Endothelial cell of umbilical vein (primary cell): ENCODE data around the gene ABTB2. TPM values are rescaled to one million over a fixed set of nuclear protein-coding genes. Genes with fewer than 3 reads are reported as not detected.

Experiments used
- Bru-seq: library from RNA; stranded (reverse); fragments of 400-500 nt; gene quantifications from one replicate; lab custom pipeline; 2021; lab: Mats Ljungman, UMichigan
- BruChase-seq, 2 experiments: library from RNA; stranded (reverse); fragments of 400-500 nt; gene quantifications; one replicate each; lab custom pipeline; 2021; lab: Mats Ljungman, UMichigan
- BruUV-seq: library from RNA; stranded (reverse); fragments of 400-500 nt; replicated peaks from 2 replicates; lab custom pipeline; 2021; lab: Mats Ljungman, UMichigan
- CTCF ChIA-PET: fragments of 300-600, 350-600 bp; sonication (Branson Sonifier 250); formaldehyde crosslinking; loops from one replicate; lab custom pipeline; 2021; ENCODE audit warnings: antibody characterized with exemption, inconsistent platforms; lab: Charles Lee
- POLR2A ChIA-PET: fragments of 300-600, 350-600 bp; sonication (Branson Sonifier 250); formaldehyde crosslinking; loops from one replicate; lab custom pipeline; 2021; ENCODE audit warnings: antibody characterized with exemption, inconsistent platforms; lab: Charles Lee
- DNase-seq: peaks from one replicate; pipeline ENCODE4 v3.0.0-alpha.2; 2011; ENCODE audit warnings: low read depth, low spot score
- FAIRE-seq: peaks from 2 replicates; lab custom pipeline; 2011; peaks lifted over from hg19 to GRCh38; lab: Jason Lieb, UNC
- H2AFZ ChIP-seq: 2 replicates; pipeline ENCODE4 v1.6.0; 2012; ENCODE audit warnings: low read depth, low read length, control low read depth, inconsistent platforms
- H3K27ac ChIP-seq: 2 replicates; pipeline ENCODE4 v1.5.1; 2011; ENCODE audit warnings: low read depth, mild to moderate bottlenecking, control low read depth, low read length, moderate library complexity; ENCODE audit not compliant: insufficient read depth
- H3K27me3 ChIP-seq, 2 experiments: 2 replicates each; pipeline versions ENCODE4 v1.6.0 to v1.6.1; 2011; ENCODE audit warnings: low read length in 2 of 2, mixed read lengths in 1 of 2; ENCODE audit not compliant: control insufficient read depth in 2 of 2, insufficient read depth in 2 of 2
- H3K36me3 ChIP-seq, 2 experiments: 2 replicates in 1 of 2; 3 replicates in 1 of 2; pipeline ENCODE4 v1.5.1; 2011; ENCODE audit warnings: low read length in 2 of 2, mild to moderate bottlenecking in 1 of 2, moderate library complexity in 1 of 2; ENCODE audit not compliant: control insufficient read depth in 2 of 2, insufficient read depth in 2 of 2; ENCODE audit errors: extremely low read depth in 1 of 2
- H3K4me1 ChIP-seq: 3 replicates; pipeline ENCODE4 v1.5.1; 2011; ENCODE audit warnings: mild to moderate bottlenecking, low read length; ENCODE audit not compliant: control insufficient read depth, insufficient read depth; ENCODE audit errors: extremely low read depth
- H3K4me2 ChIP-seq: 2 replicates; pipeline ENCODE4 v1.6.1; 2011; ENCODE audit warnings: low read length, control low read depth, mixed read lengths; ENCODE audit not compliant: insufficient read depth
- H3K4me3 ChIP-seq, 3 experiments: fragments of 200-600 bp in 1 of 3; sonication (generic), shearing (Covaris generic) in 1 of 3; replicated peaks in 1 of 3; 2 replicates each; pipeline ENCODE4 v1.5.1; 2011 to 2016; ENCODE audit warnings: control low read depth in 3 of 3, low read length in 3 of 3, mild to moderate bottlenecking in 2 of 3, inconsistent platforms in 1 of 3, low read depth in 1 of 3, moderate library complexity in 1 of 3; ENCODE audit not compliant: insufficient read depth in 1 of 3
- H3K79me2 ChIP-seq: 2 replicates; pipeline ENCODE4 v1.6.0; 2012; ENCODE audit warnings: low read length, inconsistent platforms; ENCODE audit not compliant: control insufficient read depth, insufficient read depth
- H3K9ac ChIP-seq: replicated peaks from 2 replicates; pipeline ENCODE3; 2011; ENCODE audit warnings: low read length, control low read depth; ENCODE audit not compliant: insufficient read depth; ENCODE audit errors: extremely low read depth
- H3K9me1 ChIP-seq: replicated peaks from 3 replicates; pipeline ENCODE4 v1.6.0; 2011; ENCODE audit warnings: mild to moderate bottlenecking, low read length; ENCODE audit not compliant: control insufficient read depth, insufficient read depth; ENCODE audit errors: extremely low read depth
- H3K9me3 ChIP-seq: replicated peaks from 2 replicates; pipeline ENCODE4 v1.5.1; 2012; ENCODE audit warnings: low read length, inconsistent platforms; ENCODE audit not compliant: control insufficient read depth, insufficient read depth
- H4K20me1 ChIP-seq: replicated peaks from 2 replicates; pipeline ENCODE3; 2011; ENCODE audit warnings: mild to moderate bottlenecking, low read length; ENCODE audit not compliant: control insufficient read depth, insufficient read depth; ENCODE audit errors: extremely low read depth
- MAX ChIP-seq: IDR thresholded peaks from 2 replicates; pipeline ENCODE4 v1.6.1; 2011; ENCODE audit not compliant: insufficient read depth, insufficient read length
- POLR2A ChIP-seq: IDR thresholded peaks from 2 replicates; pipeline ENCODE4 v1.6.1; 2012; ENCODE audit warnings: low read depth, mild to moderate bottlenecking, control low read depth, low read length
- POLR2AphosphoS5 ChIP-seq: IDR thresholded peaks from 2 replicates; pipeline ENCODE4 v1.6.1; 2012; ENCODE audit warnings: low read depth, mild to moderate bottlenecking, control low read depth, low read length, moderate library complexity; ENCODE audit not compliant: insufficient read depth
- dilution Hi-C: fragments of 300-500 bp; cut with MboI; formaldehyde crosslinking; loops from one replicate; pipeline ENCODE4 v1.15.0; 2019; ENCODE audit warnings: low sequenced_read_pairs; ENCODE audit not compliant: extremely low pct_ligation_motif_present
- intact Hi-C: fragments of 100-400 bp; cut with micrococcal nuclease; formaldehyde crosslinking; loops from one replicate; pipeline ENCODE4 v1.10.0; 2022
- long read RNA-seq: library from polyadenylated mRNA; stranded (forward); transcript quantifications from one replicate; pipeline ENCODE4 v2.0.0, GENCODE V29; 2021
- polyA minus RNA-seq, 3 experiments: library from RNA; depleted of rRNA, polyadenylated mRNA; stranded (reverse); fragments of >200 nt; gene quantifications; 1 replicate in 1 of 3; 2 replicates in 2 of 3; pipeline ENCODE4 v1.2.3, GENCODE V29; 2011
- polyA plus RNA-seq, 4 experiments: library from polyadenylated mRNA; depleted of rRNA in 3 of 4; stranded (reverse) in 3 of 4; unstranded in 1 of 4; fragments of >200 nt; gene quantifications; 2 replicates each; pipeline versions ENCODE4 v1.2.1 to v1.2.3, GENCODE V29; 2011 to 2012; ENCODE audit warnings: missing spikeins in 1 of 4
- total RNA-seq: library from RNA; stranded (reverse); gene quantifications from 2 replicates; pipeline ENCODE4 v1.2.3, GENCODE V29; 2021

The ABTB2 gene
- total RNA-seq (0.11 and 0.25 TPM in 2 replicates), polyA plus RNA-seq (0.14 and 0.18 TPM in 2 replicates), polyA minus RNA-seq (0.17 and 0.45 TPM in 2 replicates), Bru-seq, nascent RNA (percentile 20 among the genes with signal in this experiment), BruChase-seq, experiment 1, labeled RNA remaining after a 6-hour chase (percentile 26 among the genes with signal in this experiment), BruChase-seq, experiment 2, labeled RNA remaining after a 2-hour chase (percentile 19 among the genes with signal in this experiment)
- polyA plus RNA-seq (2011; cell fraction: cytosol; rRNA removed): 0.16 and 0.19 TPM in 2 replicates
- 0.40 and 0.41 TPM in 2 replicates for polyA plus RNA-seq (2011; cell fraction: nucleus; rRNA removed)
- 0.27 and 0.52 TPM in 2 replicates for polyA plus RNA-seq (2012)
- 3.1 TPM for polyA minus RNA-seq (2011; cell fraction: cytosol; rRNA and poly(A)+ RNA removed)
- polyA minus RNA-seq (2011; cell fraction: nucleus; rRNA and poly(A)+ RNA removed): 0.34 and 0.38 TPM in 2 replicates
- long read RNA-seq, partial matches to known transcripts: 0 of 1 reads
- long read RNA-seq, other reads (novel, unspliced or antisense): 1 of 1 reads

- no peak within 1 kb of the TSS for H3K27ac ChIP-seq
- peak within 1 kb of the TSS in 2 of 3 experiments; percentile 26 to 29 for H3K4me3 ChIP-seq
- no peaks in the 10 kb centered on the region for H4K20me1 ChIP-seq
- FAIRE-seq: peak; percentile 93
- no peak for TF ChIP-seq MAX
- peak; percentile 69 for TF ChIP-seq POLR2A
- TF ChIP-seq POLR2AphosphoS5: peak; percentile 63
- no peaks in the 10 kb centered on the region for H3K79me2 ChIP-seq
- no TSS peak for BruUV-seq
- H3K4me2 ChIP-seq: peak within 1 kb of the TSS; percentile 65
- H3K9ac ChIP-seq: no peak within 1 kb of the TSS
- CTCF ChIA-PET: interaction anchor here (1.0 to 5.1 kb wide), 10 partner anchors 8 to 552 kb away, joined by 3 to 97 read pairs (median 4); no protein-coding TSS in a partner anchor
- no peaks in the 10 kb centered on the region for H3K9me3 ChIP-seq
- H3K36me3 ChIP-seq: no peaks in the 10 kb centered on the region
- no peaks in the 10 kb centered on the region for H3K9me1 ChIP-seq
- dilution Hi-C loops (no loop called here), intact Hi-C loops (loop anchor here (2.0 to 5.0 kb wide), 4 partner anchors 81 to 305 kb away; partner anchors contain the start of genes CAPRIN1, CAT and NAT10)
- peak; percentile 96 for DNase-seq
- POLR2A ChIA-PET: interaction anchor here (0.6 to 1.5 kb wide), 3 partner anchors 11 to 549 kb away, joined by 3 to 6 read pairs (median 3); no protein-coding TSS in a partner anchor
- peaks cover 24 to 40% of the 10 kb centered on the region in 2 experiments for H3K27me3 ChIP-seq
- peaks cover 14% of the 10 kb centered on the region for H3K4me1 ChIP-seq
- peak within 1 kb of the TSS; percentile 84 for H2AFZ ChIP-seq
Measured at GRCh38 chr11:34357701-34358257, at the start of gene ABTB2. ABTB2 (minus strand) TSS chr11:34358010.
